Measurements from ENCODE around the gene RRAS2. TPM values are rescaled to one million over a fixed set of nuclear protein-coding genes. Genes with fewer than 3 reads are reported as not detected.
"Not testable (repeated sequence)": the region's sequence is repeated elsewhere in the genome, so short reads cannot be mapped to it uniquely, and the experiment has no call there.

RRAS2 gene
- total and polyA plus RNA-seq, 4 donors: 21.2 to 73.5 (median 35.0) TPM

DNA sequence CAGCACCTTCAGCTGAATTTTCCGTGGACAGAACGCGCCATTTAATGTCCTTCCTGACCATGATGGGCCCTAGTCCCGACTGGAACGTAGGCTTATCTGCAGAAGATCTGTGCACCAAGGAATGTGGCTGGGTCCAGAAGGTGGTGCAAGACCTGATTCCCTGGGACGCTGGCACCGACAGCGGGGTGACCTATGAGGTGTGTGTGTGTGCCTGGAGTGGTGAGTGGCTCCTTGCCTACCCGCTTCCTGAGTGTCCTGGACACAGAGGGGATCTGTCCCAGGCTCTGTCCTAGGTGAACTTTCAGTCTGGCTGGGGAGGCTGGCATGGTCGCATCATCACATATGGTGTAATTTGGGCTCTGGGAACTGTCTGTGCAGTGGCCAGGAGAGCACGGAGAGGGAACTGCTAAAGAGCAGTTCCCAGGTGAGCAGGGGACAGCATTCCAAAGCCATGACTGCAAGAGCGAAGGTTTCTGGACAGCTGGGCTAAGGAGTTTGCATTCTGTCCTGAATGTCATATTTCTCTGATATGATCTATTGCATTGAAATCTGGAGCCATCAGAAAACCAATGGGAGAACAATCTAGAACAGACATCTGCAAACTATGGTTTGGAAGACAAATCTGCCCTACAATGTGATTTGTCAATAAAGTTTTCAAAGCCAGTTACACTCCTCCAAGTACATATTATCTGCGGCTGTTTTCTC, 104.3 kb downstream of the RRAS2 start:
- Histone ChIP-seq H3K4me3 (no peak overlapping the region), H3K27me3 (ENCODE audit: control insufficient read depth in 3 of 3, insufficient read depth in 3 of 3, low read length in 2 of 3) (no peaks in the 10 kb centered on the region), H3K36me3 (ENCODE audit: control insufficient read depth in 4 of 4, insufficient read depth in 4 of 4, low read length in 4 of 4) (peaks cover 0 to 17% (median 6%) of the 10 kb centered on the region in 4 donors), H3K9ac (ENCODE audit: insufficient read depth in 1 of 2, low read length in 2 of 2) (no peak overlapping the region), H3K4me1 (ENCODE audit: control insufficient read depth in 5 of 5, insufficient read depth in 5 of 5, low read length in 5 of 5) (peaks cover 0 to 38% (median 11%) of the 10 kb centered on the region in 5 donors), H3K9me3 (ENCODE audit: control insufficient read depth in 4 of 4, insufficient read depth in 3 of 4, low read length in 3 of 4) (no peaks in the 10 kb centered on the region), H3K27ac (ENCODE audit: low read depth in 1 of 2, low read length in 1 of 2) (peak overlapping the region in 1 of 2 donors; percentile 43)
- TF ChIP-seq, protein P1, sequence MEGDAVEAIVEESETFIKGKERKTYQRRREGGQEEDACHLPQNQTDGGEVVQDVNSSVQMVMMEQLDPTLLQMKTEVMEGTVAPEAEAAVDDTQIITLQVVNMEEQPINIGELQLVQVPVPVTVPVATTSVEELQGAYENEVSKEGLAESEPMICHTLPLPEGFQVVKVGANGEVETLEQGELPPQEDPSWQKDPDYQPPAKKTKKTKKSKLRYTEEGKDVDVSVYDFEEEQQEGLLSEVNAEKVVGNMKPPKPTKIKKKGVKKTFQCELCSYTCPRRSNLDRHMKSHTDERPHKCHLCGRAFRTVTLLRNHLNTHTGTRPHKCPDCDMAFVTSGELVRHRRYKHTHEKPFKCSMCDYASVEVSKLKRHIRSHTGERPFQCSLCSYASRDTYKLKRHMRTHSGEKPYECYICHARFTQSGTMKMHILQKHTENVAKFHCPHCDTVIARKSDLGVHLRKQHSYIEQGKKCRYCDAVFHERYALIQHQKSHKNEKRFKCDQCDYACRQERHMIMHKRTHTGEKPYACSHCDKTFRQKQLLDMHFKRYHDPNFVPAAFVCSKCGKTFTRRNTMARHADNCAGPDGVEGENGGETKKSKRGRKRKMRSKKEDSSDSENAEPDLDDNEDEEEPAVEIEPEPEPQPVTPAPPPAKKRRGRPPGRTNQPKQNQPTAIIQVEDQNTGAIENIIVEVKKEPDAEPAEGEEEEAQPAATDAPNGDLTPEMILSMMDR (IDR thresholded peaks at IDR 0.05; ENCODE audit: control extremely low read depth, extremely low read depth): no peak
- no peak for ATAC-seq (ENCODE audit: insufficient read depth, low FRiP score)
- DNase-seq: no peak
- 87 to 93% methylated on average over 13 of the region's 13 CpGs for WGBS, 2 donors

DNA sequence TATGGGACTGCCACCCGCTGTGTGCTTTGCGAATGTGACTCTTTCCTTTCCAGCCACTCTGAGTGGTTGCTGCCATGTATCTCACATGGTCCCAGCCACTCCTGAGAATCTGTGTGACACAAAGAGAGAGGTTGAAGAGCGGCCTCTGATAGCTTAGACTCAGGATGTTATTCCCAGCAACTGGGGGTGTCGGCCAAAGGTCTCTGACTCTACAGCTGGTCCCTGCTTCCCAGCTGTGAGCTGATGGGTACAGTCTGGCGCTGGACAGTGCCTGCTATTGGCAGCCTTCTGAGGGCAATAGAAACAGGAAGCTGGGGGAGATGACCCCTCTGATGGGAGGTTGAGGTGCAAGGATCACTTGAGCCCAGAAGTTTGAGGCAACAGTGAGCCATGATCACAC, 105.1 kb downstream of the RRAS2 start:
- H3K9me3 ChIP-seq (ENCODE audit: control insufficient read depth in 4 of 4, insufficient read depth in 3 of 4, low read length in 3 of 4): no peaks in the 10 kb centered on the region
- H3K4me1 ChIP-seq (ENCODE audit: control insufficient read depth in 5 of 5, insufficient read depth in 5 of 5, low read length in 5 of 5): peaks cover 0 to 43% (median 11%) of the 10 kb centered on the region in 5 donors
- peaks cover 0 to 12% (median 5%) of the 10 kb centered on the region in 4 donors for H3K36me3 ChIP-seq (ENCODE audit: control insufficient read depth in 4 of 4, insufficient read depth in 4 of 4, low read length in 4 of 4)
- ATAC-seq (ENCODE audit: insufficient read depth, low FRiP score) (no peak), DNase-seq (peak; percentile 94 to 95 (median 95))
- H3K27me3 ChIP-seq (ENCODE audit: control insufficient read depth in 3 of 3, insufficient read depth in 3 of 3, low read length in 2 of 3): no peaks in the 10 kb centered on the region
- H3K27ac ChIP-seq (ENCODE audit: low read depth in 1 of 2, low read length in 1 of 2): no peak overlapping the region
- TF ChIP-seq, protein P1 (IDR thresholded peaks at IDR 0.05; ENCODE audit: control extremely low read depth, extremely low read depth): no peak
- no peak overlapping the region for H3K4me3 ChIP-seq
- no peak overlapping the region for H3K9ac ChIP-seq (ENCODE audit: insufficient read depth in 1 of 2, low read length in 2 of 2)
- WGBS, 2 donors: 70 to 89% methylated on average over 5 of the region's 5 CpGs

DNA sequence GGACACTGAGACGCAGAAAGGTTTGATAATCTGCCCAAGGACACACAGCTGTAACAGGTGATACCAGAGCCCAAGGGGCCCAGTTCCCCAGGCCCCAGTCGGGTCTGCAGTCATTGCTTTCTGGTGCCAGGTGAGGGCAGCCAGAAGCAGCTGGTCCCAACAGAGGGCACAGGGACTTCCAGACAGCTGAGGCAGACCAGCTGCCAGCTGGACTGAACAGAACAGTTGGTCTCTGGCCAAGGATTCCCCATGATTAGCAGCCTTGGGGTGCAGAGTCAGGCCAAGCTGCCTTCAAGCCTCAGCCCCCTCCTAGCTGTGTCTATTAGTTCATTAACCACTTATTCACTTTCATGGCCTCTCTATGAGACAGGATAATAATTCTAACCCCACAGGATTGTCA, 105.6 kb downstream of the RRAS2 start:
- WGBS, 2 donors: 76 to 89% methylated on average over 2 of the region's 2 CpGs
- DNase-seq (peak; percentile 87 to 92 (median 91)), ATAC-seq (ENCODE audit: insufficient read depth, low FRiP score) (no peak)
- Histone ChIP-seq H3K4me1 (ENCODE audit: control insufficient read depth in 5 of 5, insufficient read depth in 5 of 5, low read length in 5 of 5) (peaks cover 0 to 47% (median 11%) of the 10 kb centered on the region in 5 donors), H3K27ac (ENCODE audit: low read depth in 1 of 2, low read length in 1 of 2) (peak overlapping the region in 1 of 2 donors; percentile 41), H3K9ac (ENCODE audit: insufficient read depth in 1 of 2, low read length in 2 of 2) (no peak overlapping the region), H3K4me3 (no peak overlapping the region), H3K9me3 (ENCODE audit: control insufficient read depth in 4 of 4, insufficient read depth in 3 of 4, low read length in 3 of 4) (no peaks in the 10 kb centered on the region), H3K27me3 (ENCODE audit: control insufficient read depth in 3 of 3, insufficient read depth in 3 of 3, low read length in 2 of 3) (no peaks in the 10 kb centered on the region), H3K36me3 (ENCODE audit: control insufficient read depth in 4 of 4, insufficient read depth in 4 of 4, low read length in 4 of 4) (peaks cover 0 to 12% (median 5%) of the 10 kb centered on the region in 4 donors)
- TF ChIP-seq, protein P1 (IDR thresholded peaks at IDR 0.05; ENCODE audit: control extremely low read depth, extremely low read depth): no peak

DNA sequence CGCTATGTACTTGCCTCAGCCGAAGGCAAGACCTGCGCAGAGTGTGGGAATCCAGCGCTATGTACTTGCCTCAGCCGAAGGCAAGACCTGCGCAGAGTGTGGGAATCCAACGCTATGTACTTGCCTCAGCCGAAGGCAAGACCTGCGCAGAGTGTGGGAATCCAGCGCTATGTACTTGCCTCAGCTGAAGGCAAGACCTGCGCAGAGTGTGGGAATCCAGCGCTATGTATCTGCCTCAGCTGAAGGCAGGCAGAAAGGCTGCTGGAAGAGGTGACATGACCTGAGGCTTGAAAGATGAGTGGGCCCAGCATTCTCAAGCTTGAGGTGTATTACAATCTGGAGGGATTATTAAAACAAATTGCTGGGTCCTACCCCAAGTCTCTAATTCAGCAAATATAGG, 106.5 kb downstream of the RRAS2 start:
- WGBS, 2 donors: 96 to 98% methylated on average over 6 to 9 of the region's 12 CpGs
- H3K9me3 ChIP-seq (ENCODE audit: control insufficient read depth in 4 of 4, insufficient read depth in 3 of 4, low read length in 3 of 4): not testable (repeated sequence)

More for the DNA sequence above, 106.5 kb downstream of the RRAS2 start:
- not testable (repeated sequence) for ATAC-seq (ENCODE audit: insufficient read depth, low FRiP score); H3K9ac ChIP-seq (ENCODE audit: insufficient read depth in 1 of 2, low read length in 2 of 2); H3K27ac ChIP-seq (ENCODE audit: low read depth in 1 of 2, low read length in 1 of 2); H3K27me3 ChIP-seq (ENCODE audit: control insufficient read depth in 3 of 3, insufficient read depth in 3 of 3, low read length in 2 of 3); DNase-seq; H3K4me3 ChIP-seq
- peaks cover 0 to 52% (median 11%) of the 10 kb centered on the region in 5 donors for H3K4me1 ChIP-seq (ENCODE audit: control insufficient read depth in 5 of 5, insufficient read depth in 5 of 5, low read length in 5 of 5)
- peaks cover 0 to 12% (median 5%) of the 10 kb centered on the region in 4 donors for H3K36me3 ChIP-seq (ENCODE audit: control insufficient read depth in 4 of 4, insufficient read depth in 4 of 4, low read length in 4 of 4)
